ENCODE measurements around the gene SYCP2L.

SYCP2L gene

GRCh38 chr6:10939840-10940239 is 53.0 kb downstream of the SYCP2L start (continued):
- TF ChIP-seq BCL6B (tag by site-specific recombination; IDR thresholded peaks at IDR 0.05) (no peak), ZIC2 (tag by site-specific recombination; IDR thresholded peaks at IDR 0.05) (no peak), ZNF677 (tag by site-specific recombination; IDR thresholded peaks at IDR 0.05) (no peak), ZNF175 (tag by site-specific recombination; IDR thresholded peaks at IDR 0.05) (no peak), SP3 (tag by site-specific recombination; IDR thresholded peaks at IDR 0.05) (no peak)
- TF ChIP-seq, protein P1, sequence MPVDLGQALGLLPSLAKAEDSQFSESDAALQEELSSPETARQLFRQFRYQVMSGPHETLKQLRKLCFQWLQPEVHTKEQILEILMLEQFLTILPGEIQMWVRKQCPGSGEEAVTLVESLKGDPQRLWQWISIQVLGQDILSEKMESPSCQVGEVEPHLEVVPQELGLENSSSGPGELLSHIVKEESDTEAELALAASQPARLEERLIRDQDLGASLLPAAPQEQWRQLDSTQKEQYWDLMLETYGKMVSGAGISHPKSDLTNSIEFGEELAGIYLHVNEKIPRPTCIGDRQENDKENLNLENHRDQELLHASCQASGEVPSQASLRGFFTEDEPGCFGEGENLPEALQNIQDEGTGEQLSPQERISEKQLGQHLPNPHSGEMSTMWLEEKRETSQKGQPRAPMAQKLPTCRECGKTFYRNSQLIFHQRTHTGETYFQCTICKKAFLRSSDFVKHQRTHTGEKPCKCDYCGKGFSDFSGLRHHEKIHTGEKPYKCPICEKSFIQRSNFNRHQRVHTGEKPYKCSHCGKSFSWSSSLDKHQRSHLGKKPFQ (tag by site-specific recombination; IDR thresholded peaks at IDR 0.05): no peak

- H3K4me3 ChIP-seq (ENCODE audit: low read depth, low read length): no peak overlapping the region
- no peaks in the 10 kb centered on the region for H3K4me1 ChIP-seq (ENCODE audit: control insufficient read depth, insufficient read depth, low read length)
- H3K27ac ChIP-seq (ENCODE audit: extremely low read depth, low read depth, low read length): no peak overlapping the region
- CTCF ChIA-PET: interaction anchor here (1.0 kb wide), 1 partner anchor 551 kb away, joined by 3 read pairs; no protein-coding TSS in a partner anchor
- POLR2A ChIA-PET: interaction anchor here (0.6 kb wide), 1 partner anchor 251 kb away, joined by 7 read pairs; the partner anchor contains the start of gene PAK1IP1
- no peaks in the 10 kb centered on the region for H3K9me3 ChIP-seq (ENCODE audit: control insufficient read depth, insufficient read depth, low read depth, low read length)
- TF ChIP-seq ZNF596 (tag by site-specific recombination; IDR thresholded peaks at IDR 0.05): no peak
- TF ChIP-seq ZBTB44 (tag by site-specific recombination; IDR thresholded peaks at IDR 0.05): no peak
- TF ChIP-seq ZNF785 (tag by site-specific recombination; IDR thresholded peaks at IDR 0.05): no peak
- no peak for TF ChIP-seq ZNF335 (tag by site-specific recombination; conservative IDR thresholded peaks at IDR 0.05)
- TF ChIP-seq ZNF133 (tag by site-specific recombination; IDR thresholded peaks at IDR 0.05): no peak
- no peak for TF ChIP-seq ZNF544 (tag by site-specific recombination; IDR thresholded peaks at IDR 0.05)
- TF ChIP-seq, protein P2, sequence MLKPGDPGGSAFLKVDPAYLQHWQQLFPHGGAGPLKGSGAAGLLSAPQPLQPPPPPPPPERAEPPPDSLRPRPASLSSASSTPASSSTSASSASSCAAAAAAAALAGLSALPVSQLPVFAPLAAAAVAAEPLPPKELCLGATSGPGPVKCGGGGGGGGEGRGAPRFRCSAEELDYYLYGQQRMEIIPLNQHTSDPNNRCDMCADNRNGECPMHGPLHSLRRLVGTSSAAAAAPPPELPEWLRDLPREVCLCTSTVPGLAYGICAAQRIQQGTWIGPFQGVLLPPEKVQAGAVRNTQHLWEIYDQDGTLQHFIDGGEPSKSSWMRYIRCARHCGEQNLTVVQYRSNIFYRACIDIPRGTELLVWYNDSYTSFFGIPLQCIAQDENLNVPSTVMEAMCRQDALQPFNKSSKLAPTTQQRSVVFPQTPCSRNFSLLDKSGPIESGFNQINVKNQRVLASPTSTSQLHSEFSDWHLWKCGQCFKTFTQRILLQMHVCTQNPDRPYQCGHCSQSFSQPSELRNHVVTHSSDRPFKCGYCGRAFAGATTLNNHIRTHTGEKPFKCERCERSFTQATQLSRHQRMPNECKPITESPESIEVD (tag by site-specific recombination; IDR thresholded peaks at IDR 0.05): no peak
- TF ChIP-seq ZNF521 (tag by site-specific recombination; IDR thresholded peaks at IDR 0.05): no peak
- TF ChIP-seq ZNF239 (tag by site-specific recombination; IDR thresholded peaks at IDR 0.05): no peak
- no peak for TF ChIP-seq ZNF23 (tag by site-specific recombination; IDR thresholded peaks at IDR 0.05; ENCODE audit: borderline replicate concordance)
- no peak for TF ChIP-seq EGR2 (tag by site-specific recombination; IDR thresholded peaks at IDR 0.05; ENCODE audit: low read depth)
- no peak for TF ChIP-seq ZNF791 (tag by site-specific recombination; IDR thresholded peaks at IDR 0.05)
- TF ChIP-seq ZNF777 (tag by site-specific recombination; IDR thresholded peaks at IDR 0.05; ENCODE audit: borderline replicate concordance): no peak
- no peaks in the 10 kb centered on the region; a peak in 1 of 3 replicates for H3K36me3 ChIP-seq (ENCODE audit: control insufficient read depth in 2 of 2, insufficient read depth in 1 of 2, low read length in 2 of 2)
Measured at GRCh38 chr6:10945845-10946244, 59.0 kb downstream of the SYCP2L start.
